Panc1 (cell line): Measurements from ENCODE around the gene NSD1. TPM values are rescaled to one million over a fixed set of nuclear protein-coding genes. Genes with fewer than 3 reads are reported as not detected.

ENCODE experiments used
- ATAC-seq: fragments of 200-7000 bp; cut with Tn5 transposase; 2 replicates; pipeline ENCODE4 v1.9.1; 2020; ENCODE audit warnings: mild to moderate bottlenecking, moderate library complexity
- BruUV-seq: library from RNA; stranded (reverse); fragments of 400-500 nt; replicated peaks from 2 replicates; lab custom pipeline; 2021; lab: Mats Ljungman, UMichigan
- CTCF ChIA-PET: fragments of 300-600 bp; sonication (Branson Sonifier 250); formaldehyde crosslinking; loops from one replicate; lab custom pipeline; 2022; ENCODE audit warnings: antibody characterized with exemption; lab: Charles Lee
- POLR2A ChIA-PET: fragments of 300-600 bp; sonication (Branson Sonifier 250); formaldehyde crosslinking; loops from one replicate; lab custom pipeline; 2022; ENCODE audit warnings: antibody characterized with exemption; lab: Charles Lee
- DNase-seq: peaks from one replicate; pipeline ENCODE4 v3.0.0-alpha.2; 2010; ENCODE audit warnings: low read depth, low spot score
- H3K27ac ChIP-seq: 2 replicates; pipeline ENCODE4 v1.5.1; 2011; ENCODE audit warnings: mild to moderate bottlenecking, low read length, inconsistent platforms
- H3K27me3 ChIP-seq: fragments of 200-500 bp; sonication (Bioruptor generic); 2 replicates; pipeline ENCODE4 v1.6.0; 2014; ENCODE audit warnings: low read length, inconsistent platforms; ENCODE audit not compliant: control insufficient read depth, insufficient read depth
- H3K36me3 ChIP-seq: fragments of 200-500 bp; sonication (Bioruptor generic); 2 replicates; pipeline ENCODE4 v1.5.1; 2014; ENCODE audit warnings: inconsistent platforms, mild to moderate bottlenecking, low read length, moderate library complexity; ENCODE audit not compliant: control insufficient read depth, insufficient read depth
- H3K4me1 ChIP-seq: 2 replicates; pipeline ENCODE4 v1.5.1; 2011; ENCODE audit warnings: inconsistent platforms, mild to moderate bottlenecking, low read length, moderate library complexity; ENCODE audit not compliant: control insufficient read depth, insufficient read depth
- H3K4me3 ChIP-seq, 2 experiments: 2 replicates each; pipeline ENCODE4 v1.5.1; 2011 to 2012; ENCODE audit warnings: low read depth in 2 of 2, low read length in 2 of 2, mild to moderate bottlenecking in 2 of 2, inconsistent platforms in 1 of 2, moderate library complexity in 1 of 2
- H3K9me3 ChIP-seq: fragments of 200-500 bp; sonication (Bioruptor generic); 2 replicates; pipeline ENCODE4 v1.5.1; 2014; ENCODE audit warnings: low read depth, mild to moderate bottlenecking, inconsistent platforms, low read length, moderate library complexity; ENCODE audit not compliant: control insufficient read depth, insufficient read depth
- POLR2AphosphoS5 ChIP-seq: IDR thresholded peaks from 2 replicates; pipeline ENCODE4 v1.6.1; 2012; ENCODE audit warnings: mild to moderate bottlenecking, low read depth, low read length, moderate library complexity
- SIN3A ChIP-seq: IDR thresholded peaks from 2 replicates; pipeline ENCODE4 v1.6.1; 2012; ENCODE audit warnings: low read depth, mild to moderate bottlenecking, low read length, moderate library complexity, borderline replicate concordance; ENCODE audit not compliant: insufficient read depth
- TCF7L2 ChIP-seq: IDR thresholded peaks from 2 replicates; pipeline ENCODE4 v1.6.1; 2011; ENCODE audit warnings: mild to moderate bottlenecking, low read depth, low read length, inconsistent platforms
- in situ Hi-C: cut with HindIII; loops from 2 replicates; pipeline ENCODE4 v1.10.0; 2016; ENCODE audit warnings: low sequenced_read_pairs, low pct_unique_long_range_greater_than_20kb
- intact Hi-C: fragments of 100-400 bp; cut with micrococcal nuclease; formaldehyde crosslinking; loops from one replicate; pipeline ENCODE4 v1.10.0; 2022; ENCODE audit not compliant: unreplicated experiment
- total RNA-seq: library from RNA; stranded (reverse); gene quantifications from one replicate; pipeline ENCODE4 v1.2.1, GENCODE V29; 2021; ENCODE audit not compliant: unreplicated experiment
- TF ChIP-seq, protein P1 (sequence below): fragments of 450-650 bp; IDR thresholded peaks from 2 replicates; pipeline ENCODE4 v1.5.1; 2017; ENCODE audit warnings: mild to moderate bottlenecking
- TF ChIP-seq, protein P2 (sequence below), 2 experiments: IDR thresholded peaks; 2 replicates each; pipeline ENCODE4 v1.6.1; 2011 to 2012; ENCODE audit warnings: low read depth in 2 of 2, control low read depth in 1 of 2, low read length in 1 of 2, mild to moderate bottlenecking in 1 of 2, moderate library complexity in 1 of 2; ENCODE audit not compliant: insufficient read depth in 1 of 2

Gene NSD1
- total RNA-seq, 1 experiment from 2014 or later = 58.7 TPM

DNA sequence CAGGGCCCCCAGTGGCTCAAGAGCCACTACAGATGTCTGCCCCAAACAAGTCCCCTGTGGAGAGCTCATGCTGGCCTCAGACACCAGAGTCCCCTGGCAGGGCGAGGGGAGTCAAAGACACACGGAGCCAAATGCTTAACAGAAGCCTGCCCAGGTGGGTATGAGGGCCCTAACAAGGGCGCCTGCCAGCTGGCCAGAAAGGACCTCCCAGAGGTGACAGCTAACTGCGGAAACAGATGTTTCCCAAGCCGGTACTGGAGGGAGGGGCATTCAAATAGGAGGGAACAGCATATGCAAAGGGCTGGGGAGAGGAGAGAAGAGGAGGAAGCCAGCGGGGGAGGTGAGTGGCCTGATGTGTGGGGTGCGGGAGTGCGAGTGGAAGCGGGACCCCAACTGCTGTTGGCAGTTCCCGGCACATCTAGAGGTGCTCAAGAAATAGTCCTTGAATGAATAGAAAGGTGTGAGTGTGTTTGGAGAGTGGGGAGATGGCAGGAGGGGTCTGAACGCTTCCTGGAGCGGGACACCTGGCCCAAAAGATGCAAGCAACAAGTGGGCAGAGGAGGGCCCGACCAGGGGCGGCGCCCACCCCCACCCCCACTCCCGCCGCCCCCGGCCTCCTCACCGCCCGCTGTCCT lies 177.3 kb downstream of the NSD1 start:
- Histone ChIP-seq H3K27ac (no peak overlapping the region; the same call in 1 of the 2 replicates), H3K36me3 (no peaks in the 10 kb centered on the region; the same call in none of the 2 replicates), H3K4me1 (peaks cover 14% of the 10 kb centered on the region), H3K4me3 (peak overlapping the region; percentile 39 to 58), H3K9me3 (no peaks in the 10 kb centered on the region), H3K27me3 (no peaks in the 10 kb centered on the region)
- BruUV-seq = no TSS peak
- intact Hi-C loops (loop anchor here (10.0 kb wide), 1 partner anchor 144 kb away; no protein-coding TSS in a partner anchor), in situ Hi-C loops (no loop called here)
- ChIA-PET POLR2A (no interaction called here), CTCF (interaction anchor here (1.0 to 2.0 kb wide), 5 partner anchors 8 to 79 kb away, joined by 4 to 8 read pairs (median 5); no protein-coding TSS in a partner anchor)
- ATAC-seq (no peak), DNase-seq (no peak)
- TF ChIP-seq POLR2AphosphoS5 = no peak

DNA sequence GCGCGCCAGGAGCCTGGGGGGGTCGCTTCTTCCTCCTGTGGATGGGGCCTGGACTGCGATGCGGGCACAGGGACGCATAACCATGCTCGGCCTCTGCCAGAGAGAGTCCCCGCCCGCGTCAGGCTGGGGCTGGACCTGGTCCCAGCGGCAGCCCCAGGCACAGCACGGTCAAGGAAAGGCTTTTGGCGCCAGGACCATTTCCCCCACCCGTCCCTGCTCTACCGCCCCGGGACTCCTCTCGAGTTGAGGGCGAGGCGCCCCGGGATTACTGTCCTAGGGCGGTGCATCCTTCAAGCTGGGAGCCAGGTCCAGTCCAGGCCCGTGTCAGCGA lies 177.8 kb downstream of the NSD1 start:
- no peak for DNase-seq
- in situ Hi-C loops = no loop called here

More for the DNA sequence above, 177.8 kb downstream of the NSD1 start:
- peaks cover 12% of the 10 kb centered on the region for H3K4me1 ChIP-seq
- peak overlapping the region; percentile 39 to 58 for H3K4me3 ChIP-seq
- TF ChIP-seq, protein P1, sequence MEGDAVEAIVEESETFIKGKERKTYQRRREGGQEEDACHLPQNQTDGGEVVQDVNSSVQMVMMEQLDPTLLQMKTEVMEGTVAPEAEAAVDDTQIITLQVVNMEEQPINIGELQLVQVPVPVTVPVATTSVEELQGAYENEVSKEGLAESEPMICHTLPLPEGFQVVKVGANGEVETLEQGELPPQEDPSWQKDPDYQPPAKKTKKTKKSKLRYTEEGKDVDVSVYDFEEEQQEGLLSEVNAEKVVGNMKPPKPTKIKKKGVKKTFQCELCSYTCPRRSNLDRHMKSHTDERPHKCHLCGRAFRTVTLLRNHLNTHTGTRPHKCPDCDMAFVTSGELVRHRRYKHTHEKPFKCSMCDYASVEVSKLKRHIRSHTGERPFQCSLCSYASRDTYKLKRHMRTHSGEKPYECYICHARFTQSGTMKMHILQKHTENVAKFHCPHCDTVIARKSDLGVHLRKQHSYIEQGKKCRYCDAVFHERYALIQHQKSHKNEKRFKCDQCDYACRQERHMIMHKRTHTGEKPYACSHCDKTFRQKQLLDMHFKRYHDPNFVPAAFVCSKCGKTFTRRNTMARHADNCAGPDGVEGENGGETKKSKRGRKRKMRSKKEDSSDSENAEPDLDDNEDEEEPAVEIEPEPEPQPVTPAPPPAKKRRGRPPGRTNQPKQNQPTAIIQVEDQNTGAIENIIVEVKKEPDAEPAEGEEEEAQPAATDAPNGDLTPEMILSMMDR = no peak
- TF ChIP-seq TCF7L2 (no peak), SIN3A (no peak), POLR2AphosphoS5 (no peak)
- TF ChIP-seq, protein P2, sequence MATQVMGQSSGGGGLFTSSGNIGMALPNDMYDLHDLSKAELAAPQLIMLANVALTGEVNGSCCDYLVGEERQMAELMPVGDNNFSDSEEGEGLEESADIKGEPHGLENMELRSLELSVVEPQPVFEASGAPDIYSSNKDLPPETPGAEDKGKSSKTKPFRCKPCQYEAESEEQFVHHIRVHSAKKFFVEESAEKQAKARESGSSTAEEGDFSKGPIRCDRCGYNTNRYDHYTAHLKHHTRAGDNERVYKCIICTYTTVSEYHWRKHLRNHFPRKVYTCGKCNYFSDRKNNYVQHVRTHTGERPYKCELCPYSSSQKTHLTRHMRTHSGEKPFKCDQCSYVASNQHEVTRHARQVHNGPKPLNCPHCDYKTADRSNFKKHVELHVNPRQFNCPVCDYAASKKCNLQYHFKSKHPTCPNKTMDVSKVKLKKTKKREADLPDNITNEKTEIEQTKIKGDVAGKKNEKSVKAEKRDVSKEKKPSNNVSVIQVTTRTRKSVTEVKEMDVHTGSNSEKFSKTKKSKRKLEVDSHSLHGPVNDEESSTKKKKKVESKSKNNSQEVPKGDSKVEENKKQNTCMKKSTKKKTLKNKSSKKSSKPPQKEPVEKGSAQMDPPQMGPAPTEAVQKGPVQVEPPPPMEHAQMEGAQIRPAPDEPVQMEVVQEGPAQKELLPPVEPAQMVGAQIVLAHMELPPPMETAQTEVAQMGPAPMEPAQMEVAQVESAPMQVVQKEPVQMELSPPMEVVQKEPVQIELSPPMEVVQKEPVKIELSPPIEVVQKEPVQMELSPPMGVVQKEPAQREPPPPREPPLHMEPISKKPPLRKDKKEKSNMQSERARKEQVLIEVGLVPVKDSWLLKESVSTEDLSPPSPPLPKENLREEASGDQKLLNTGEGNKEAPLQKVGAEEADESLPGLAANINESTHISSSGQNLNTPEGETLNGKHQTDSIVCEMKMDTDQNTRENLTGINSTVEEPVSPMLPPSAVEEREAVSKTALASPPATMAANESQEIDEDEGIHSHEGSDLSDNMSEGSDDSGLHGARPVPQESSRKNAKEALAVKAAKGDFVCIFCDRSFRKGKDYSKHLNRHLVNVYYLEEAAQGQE (IDR thresholded peaks at IDR 0.05; ENCODE audit: insufficient read depth in 1 of 2, low read depth in 2 of 2, low read length in 1 of 2) = no peak
- CTCF ChIA-PET = interaction anchor here (1.6 kb wide), 1 partner anchor 79 kb away, joined by 5 read pairs; no protein-coding TSS in a partner anchor
- ATAC-seq = peak; percentile 30
- intact Hi-C loops = loop anchor here (10.0 kb wide), 1 partner anchor 143 kb away; no protein-coding TSS in a partner anchor
- no peaks in the 10 kb centered on the region for H3K9me3 ChIP-seq
- H3K27me3 ChIP-seq = no peaks in the 10 kb centered on the region
- no TSS peak for BruUV-seq
- POLR2A ChIA-PET = no interaction called here
- no peak overlapping the region; the same call in 1 of the 2 replicates for H3K27ac ChIP-seq
- H3K36me3 ChIP-seq = no peaks in the 10 kb centered on the region; the same call in none of the 2 replicates
